NCI-H2107 treated with DMSO at 0.1 percent for 48 hours (cell line): ENCODE data around the gene TEDC2.
A peak's percentile ranks its signal among the peaks of the same experiment; 100 is the strongest.

ENCODE experiments used
- DNase-seq: peaks from one replicate; lab custom pipeline; 2025; ENCODE audit not compliant: unreplicated experiment; lab: John Stamatoyannopoulos, UW

TEDC2 gene

DNA sequence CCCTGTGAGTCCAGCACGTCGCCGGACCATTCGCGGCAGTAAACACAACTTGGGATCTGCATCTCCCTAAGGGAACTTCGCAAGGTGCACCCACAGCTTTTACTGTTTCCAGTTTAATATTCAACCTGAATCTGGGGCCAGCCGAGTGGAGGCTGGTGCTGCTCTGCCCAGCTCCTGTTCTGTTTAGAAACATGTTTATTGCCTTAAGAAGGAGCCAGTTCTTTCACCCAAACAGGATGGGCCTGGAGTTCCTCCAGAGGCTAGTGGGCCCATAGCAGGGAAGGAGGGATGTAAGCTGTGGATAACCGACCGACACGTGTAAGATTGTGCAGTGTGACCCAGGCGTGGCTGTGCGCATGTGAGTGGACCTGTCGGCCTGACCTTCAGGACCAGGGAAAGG, 32.4 kb downstream of the TEDC2 start:
- no peak for DNase-seq

DNA sequence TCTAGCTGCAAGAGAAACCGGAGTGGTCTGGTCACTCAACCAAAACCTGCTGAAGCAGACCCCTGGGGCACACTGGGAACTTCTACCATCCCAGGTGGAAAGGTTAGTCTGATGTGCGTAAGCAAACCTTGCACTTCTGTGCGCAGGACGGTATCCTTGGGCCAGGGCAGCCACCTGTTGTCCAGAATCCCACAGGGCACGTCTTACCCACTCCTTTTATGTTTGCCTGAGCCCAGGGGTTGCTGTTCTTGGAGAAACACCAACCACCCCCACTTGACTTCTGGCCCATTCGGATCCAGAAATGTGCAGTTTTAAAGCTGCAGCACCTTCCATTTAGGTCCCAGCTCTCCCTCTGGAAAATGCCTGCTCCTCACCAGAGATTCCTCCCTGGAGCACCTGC, 33.7 kb downstream of the TEDC2 start:
- no peak for DNase-seq

DNA sequence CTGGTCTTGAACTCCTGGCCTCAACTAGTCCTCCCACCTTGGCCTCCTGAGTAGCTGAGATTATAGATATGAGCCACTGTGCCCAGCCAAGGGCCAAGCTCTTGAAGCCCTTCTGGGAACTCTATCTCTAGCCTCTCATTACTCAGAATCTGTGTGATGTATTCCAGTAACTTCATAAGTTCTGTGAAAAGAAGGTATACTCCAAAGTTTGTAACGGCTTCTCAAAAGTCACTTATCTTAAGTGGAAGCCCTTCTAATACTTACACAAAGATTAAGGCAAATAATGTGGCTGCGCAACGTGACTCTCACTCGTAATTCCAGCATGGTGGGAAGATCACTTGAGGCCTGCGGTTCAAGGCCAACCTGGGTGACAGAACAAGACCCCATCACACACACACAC, 34.7 kb downstream of the TEDC2 start:
- no peak for DNase-seq

DNA sequence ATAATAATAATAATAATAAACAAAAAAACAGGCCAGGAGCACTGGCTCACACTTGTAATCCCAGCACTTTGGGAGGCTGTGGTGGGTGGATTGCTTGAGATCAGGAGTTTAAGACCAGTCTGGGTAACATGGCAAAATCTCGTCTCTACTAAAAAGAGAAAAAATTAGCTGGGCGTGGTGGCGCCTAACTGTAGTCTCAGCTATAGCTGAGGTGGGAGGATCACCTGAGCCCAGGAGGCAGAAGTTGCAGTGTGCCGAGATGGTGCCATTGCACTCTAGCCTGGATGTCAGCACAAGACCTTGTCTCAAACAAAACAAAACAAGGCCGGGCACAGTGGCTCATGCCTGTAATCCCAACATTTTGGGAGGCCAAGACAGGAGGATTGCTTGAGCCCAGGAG, 35.1 kb downstream of the TEDC2 start:
- DNase-seq = no peak

DNA sequence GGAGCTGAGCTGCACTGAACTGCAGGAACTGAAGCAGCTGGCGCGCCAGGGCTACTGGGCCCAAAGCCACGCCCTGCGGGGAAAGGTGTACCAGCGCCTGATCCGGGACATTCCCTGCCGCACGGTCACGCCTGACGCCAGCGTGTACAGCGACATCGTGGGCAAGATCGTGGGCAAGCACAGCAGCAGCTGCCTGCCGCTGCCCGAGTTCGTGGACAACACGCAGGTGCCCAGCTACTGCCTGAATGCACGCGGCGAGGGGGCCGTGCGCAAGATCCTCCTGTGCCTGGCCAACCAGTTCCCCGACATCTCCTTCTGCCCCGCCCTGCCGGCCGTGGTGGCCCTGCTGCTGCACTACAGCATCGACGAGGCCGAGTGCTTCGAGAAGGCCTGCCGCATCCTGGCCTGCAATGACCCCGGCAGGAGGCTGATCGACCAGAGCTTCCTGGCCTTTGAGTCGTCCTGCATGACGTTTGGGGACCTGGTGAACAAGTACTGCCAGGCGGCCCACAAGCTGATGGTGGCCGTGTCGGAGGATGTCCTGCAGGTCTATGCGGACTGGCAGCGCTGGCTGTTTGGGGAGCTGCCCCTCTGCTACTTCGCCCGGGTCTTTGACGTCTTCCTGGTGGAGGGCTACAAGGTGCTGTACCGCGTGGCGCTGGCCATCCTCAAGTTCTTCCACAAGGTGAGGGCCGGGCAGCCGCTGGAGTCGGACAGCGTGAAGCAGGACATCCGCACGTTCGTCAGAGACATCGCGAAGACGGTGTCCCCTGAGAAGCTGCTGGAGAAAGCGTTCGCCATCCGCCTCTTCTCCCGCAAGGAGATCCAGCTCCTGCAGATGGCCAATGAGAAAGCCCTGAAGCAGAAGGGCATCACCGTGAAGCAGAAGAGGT, 36.6 kb downstream of the TEDC2 start:
- no peak for DNase-seq

DNA sequence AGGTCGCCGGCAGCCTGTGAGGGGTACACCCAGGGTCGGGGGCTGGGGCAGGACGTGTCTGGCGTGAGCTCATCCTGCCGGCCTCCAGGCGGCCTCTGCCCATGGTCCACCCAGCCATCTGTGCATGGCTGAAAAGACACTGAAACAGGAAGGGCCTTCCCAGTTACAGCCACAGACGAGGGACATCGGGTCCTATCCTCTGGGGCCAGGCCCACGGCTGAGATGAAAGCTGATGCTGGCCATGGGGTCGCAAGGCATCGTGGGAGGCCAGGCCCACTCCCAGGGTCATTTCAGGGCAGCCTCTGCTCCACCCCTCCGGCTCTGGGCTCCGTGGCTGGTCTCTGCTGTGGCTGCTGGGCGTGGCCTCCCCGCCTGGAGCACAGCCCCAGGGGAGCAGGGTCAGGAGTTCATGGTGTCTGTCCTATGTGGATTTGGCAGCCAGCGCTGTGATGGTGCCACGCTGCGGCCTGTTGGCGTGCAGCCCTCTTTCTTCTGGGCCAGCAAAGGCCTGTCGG, 37.3 kb downstream of the TEDC2 start:
- peak; percentile 82 for DNase-seq

DNA sequence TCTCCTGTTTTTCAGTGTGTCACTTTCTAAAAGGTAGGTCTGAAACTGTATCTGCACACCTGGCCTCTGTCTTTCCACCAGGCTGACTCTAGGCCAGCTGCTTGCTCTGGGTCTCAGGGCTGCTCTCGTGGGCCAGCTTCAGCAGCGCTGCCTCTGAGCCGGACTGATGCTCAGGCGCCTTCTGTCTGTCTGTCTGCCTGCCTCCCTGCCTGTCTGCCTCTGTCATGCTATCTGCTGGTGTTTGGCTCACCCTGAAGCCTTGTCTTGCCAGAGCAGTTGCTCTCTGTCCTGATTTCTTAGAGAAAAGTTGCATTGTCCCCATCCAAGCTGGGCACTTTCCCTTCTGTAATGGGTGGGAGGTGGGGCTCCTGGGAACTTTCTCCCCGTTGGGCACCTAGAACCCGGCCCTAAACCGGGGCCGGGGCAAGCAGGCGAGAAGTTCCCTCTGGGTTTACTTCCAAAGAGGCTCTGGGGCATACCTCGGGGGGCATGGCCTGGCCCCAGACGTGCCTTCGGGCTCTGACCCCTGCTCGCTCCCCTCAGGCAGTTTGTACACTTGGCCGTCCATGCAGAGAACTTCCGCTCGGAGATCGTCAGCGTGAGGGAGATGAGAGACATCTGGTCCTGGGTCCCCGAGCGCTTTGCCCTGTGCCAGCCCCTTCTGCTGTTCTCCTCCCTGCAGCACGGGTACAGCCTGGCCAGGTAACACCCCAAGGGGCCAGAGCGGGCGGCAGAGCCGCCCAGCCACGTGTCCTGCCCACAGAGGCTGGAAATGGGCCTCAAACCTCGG, 38.0 kb downstream of the TEDC2 start:
- DNase-seq = peak; percentile 82

DNA sequence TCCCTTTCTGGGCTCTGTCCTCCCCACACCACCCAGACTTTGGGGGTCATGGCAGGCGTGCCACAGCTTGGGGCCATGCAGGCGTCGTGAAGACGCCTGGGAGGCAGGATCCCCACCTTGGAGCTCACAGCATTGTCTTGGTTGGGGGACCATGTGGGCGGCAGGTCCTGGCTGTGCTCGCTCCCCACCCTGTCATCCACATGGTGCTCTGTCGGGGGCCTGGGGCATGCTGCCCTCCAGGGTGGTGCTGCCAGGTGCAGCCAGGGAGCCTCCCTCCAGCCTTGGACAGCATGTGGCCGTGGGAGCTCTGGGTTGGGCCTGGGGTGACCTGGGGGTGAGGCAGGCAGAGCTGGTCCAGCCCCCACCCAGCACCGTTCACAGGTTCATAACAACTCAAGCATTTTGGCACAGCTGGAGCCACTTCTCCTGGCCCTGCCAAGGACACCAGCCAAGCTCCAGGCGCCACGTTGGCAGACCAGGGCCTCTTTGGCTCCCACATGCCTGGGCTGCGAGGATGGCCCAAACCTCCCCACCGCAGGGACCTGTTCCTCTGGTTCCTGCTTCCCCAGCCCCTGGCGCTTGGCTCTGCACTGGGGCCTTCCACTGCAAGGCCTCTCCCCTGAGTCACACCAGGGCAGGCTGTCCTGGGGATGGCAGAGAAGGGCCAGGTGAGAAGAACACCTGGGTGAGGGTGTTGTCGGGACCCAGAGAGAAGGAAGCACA, 38.8 kb downstream of the TEDC2 start:
- no peak for DNase-seq

DNA sequence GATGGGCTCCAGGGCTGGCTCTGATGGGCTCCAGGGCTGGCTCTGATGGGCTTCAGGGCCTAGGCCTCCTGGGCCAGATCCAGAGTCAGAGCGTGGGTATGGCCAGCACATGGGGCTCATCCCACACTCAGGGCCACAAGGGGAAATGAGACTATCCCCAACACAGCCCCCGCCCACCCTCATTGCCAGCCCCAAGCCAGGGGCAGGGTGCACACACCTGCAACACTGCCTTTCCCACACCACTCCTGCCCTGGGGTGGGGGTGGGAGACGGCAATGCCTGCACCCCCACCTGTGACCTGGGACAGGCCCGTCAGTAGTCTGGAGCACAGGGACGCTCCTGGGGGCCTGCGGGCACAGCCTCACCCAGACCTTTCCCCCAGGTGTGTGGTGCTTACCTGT, 39.5 kb downstream of the TEDC2 start:
- DNase-seq = no peak

DNA sequence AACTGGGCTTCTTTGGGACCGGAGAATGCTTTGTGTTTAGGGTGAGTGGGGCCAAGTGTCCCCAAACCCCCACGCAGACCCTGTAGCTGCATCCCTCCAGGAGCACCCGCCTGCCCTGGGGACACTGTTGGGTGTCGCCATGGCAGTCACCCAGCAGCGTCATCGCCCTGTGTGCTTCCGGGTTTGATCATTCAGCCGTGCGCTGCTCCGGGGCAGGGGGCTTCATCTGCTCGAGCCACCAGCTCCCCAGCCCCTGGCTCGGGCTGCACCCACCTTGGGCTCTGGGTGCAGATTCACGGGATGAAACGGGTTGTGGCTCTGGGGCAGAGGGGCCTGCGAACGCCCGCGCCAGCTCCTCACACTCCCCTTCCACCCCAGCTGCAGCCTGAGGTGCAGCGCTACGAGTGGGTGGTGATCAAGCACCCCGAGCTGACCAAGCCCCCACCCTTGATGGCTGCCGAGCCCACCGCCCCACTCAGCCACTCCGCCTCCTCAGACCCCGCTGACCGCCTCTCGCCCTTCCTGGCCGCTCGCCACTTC, 40.1 kb downstream of the TEDC2 start:
- no peak for DNase-seq

DNA sequence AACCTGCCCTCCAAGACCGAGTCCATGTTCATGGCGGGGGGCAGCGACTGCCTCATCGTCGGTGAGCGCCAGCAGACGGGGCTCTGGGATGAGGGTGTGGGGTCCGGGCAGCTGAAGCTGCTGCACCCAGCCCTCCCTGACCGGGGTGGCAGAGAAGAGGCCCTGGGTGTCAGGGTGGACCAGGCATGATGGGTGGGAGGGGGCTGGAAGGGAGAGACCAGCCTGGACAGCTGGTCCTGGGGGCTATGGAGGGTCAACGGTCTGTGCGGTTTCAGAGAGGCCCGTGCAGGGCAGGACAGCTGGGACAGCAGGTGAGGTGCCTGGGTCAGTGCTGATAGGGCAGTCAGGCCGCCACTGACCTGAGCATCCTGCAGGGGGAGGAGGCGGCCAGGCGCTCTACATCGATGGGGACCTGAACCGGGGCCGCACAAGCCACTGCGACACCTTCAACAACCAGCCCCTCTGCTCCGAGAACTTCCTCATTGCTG, 40.6 kb downstream of the TEDC2 start:
- no peak for DNase-seq

DNA sequence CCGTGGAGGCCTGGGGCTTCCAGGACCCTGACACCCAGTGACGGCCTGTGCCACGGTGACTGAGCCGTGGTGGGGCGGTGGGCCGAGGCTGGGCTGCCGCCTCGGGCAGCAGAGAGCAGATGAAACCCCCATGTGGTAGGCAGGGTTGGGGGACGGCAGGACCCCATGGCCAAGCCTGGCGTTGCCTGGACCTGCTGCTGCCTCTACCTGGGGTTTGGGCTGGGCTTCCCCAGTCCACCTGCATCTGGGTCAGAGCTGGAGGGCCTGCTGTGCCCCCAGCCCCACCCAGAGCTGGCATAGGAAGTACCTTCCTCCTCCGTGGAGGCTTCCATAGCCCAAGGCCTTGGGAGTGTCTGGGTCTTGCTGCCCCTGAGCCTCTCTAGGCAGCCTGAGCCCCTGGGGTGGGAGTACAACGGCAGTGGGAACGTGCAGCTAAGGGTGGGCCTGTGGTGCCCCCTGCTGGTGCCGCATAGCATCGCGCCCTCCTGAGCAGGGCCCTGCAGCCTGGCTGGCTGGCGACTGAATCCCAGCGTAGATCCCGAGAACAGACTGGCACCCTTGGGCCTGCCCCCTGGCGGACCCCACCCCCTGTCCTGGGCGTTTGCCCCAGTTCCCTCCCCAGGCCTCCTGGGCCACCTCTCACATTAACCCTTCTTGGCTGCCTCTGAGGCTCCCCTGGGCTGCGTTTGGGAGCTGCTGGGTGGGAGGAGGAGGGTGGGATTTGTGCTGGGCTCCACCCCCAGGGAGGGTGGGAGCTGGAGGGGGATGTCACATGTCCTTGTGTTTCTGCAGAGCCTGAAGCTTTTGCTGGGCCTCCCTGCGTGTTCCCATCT, 41.2 kb downstream of the TEDC2 start:
- peak; percentile 65 for DNase-seq

DNA sequence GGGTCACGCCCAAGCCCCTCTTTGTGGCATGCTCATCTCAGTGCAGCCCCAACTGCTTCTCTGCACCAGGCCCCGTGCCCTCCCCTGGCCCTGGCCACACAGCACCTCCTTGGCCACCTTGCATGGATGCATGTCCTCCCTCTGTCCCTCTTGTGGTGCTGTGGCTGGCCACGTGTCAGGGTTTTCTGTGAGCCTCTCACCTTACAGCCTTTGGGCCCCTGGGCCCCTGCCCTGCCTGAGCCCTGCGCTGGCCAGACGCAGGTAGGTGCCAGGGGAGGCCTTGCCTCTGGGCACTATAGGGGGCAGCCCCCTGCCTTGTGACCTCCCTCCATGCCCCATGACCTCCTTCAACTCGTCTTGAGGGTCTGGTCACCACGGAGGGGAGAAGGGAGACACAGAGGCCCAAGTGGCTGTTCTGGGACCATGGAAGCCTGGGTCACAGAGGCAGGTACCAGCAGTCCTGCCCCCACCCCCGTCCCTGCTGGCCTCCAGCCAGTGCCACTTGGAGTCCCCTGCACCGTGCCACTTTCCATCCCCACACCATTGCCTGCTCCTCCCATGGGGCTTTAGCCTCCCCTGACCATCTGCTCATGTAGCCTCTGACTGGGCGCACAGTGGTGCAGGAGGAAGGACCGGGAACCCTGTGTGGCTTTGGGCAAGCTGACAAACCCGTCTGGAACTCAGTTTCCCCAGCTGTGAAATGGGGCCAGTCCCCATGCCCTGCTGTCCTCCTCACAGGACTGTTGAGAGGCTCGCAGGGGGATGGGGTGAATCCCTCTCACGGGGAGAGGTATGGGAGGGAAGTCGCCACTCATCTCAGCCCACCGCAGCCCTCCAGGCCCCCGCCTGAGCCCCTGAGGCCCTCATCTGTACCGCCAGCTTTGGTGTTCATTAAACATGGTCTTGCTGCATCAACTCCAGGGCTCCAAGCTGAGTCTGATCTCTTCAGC, 42.3 kb downstream of the TEDC2 start:
- no peak for DNase-seq

DNA sequence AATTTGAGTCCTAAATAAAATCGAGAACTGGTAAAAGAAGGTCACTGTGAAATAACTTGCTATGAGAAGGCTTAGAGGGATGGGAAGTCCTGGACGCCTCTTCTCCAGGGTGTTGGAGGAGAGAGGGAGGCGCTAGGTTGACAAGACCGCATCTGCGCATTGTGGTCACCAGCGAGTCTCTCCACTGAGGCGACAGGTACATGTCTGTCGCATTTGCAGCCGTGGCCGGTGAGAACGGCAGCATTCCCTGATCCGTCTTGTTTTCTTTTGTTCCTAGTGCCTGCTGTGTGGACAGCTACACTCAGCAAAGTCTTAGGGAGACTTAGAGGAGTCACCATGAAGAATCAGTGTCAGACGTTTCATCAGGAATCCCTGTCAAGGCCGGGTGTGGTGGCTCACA, 45.8 kb downstream of the TEDC2 start:
- no peak for DNase-seq

DNA sequence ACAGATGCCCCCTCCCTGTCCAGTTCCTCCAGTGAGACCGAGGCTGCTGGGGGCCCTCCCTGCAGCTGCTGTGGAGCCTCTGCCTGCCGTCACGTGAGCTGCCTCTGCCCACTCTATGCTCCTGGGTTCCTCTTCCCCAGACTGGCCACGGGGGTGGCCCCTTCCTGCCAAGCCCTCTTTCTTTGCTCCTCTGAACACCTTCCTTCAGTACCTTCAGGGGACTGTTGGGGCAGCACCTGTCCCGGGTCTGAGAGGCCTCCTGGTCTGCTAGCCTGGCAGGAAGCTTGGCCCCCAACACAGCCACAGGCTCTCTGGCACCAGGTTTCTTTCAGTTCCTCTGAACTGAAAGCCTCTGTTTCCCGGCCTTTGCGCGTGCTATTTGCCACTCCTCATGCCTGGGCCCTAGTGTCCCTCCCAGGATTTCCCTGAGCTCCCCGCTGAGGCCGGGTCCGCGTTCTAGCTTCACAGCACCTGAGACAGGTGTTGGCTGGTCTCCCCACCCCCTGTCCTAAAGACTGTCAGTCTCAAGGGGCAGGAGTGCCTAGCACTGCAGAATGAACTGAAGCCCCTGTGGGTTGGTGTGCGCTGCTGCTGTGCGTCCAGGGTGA, 47.2 kb downstream of the TEDC2 start:
- no peak for DNase-seq

DNA sequence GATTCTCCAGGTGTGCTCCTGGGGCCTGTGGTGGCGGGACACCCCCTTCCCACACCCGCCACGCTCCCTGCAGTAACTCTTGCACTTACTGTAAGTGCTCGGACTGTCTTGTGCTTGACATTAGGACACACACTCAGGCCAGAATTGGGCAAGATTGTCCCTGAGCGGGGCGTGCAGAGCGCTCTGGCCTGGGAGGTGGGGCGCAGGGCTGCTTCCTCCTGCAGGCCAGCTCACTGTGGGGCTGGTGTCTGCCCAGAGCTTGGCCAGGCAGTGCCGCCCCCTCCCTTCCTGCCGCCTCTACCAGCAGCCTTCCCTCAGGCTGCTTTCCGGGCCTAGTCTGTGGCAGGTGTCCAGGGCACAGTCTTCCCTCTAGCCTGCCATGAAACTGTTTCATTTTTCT, 47.8 kb downstream of the TEDC2 start:
- DNase-seq = no peak

DNA sequence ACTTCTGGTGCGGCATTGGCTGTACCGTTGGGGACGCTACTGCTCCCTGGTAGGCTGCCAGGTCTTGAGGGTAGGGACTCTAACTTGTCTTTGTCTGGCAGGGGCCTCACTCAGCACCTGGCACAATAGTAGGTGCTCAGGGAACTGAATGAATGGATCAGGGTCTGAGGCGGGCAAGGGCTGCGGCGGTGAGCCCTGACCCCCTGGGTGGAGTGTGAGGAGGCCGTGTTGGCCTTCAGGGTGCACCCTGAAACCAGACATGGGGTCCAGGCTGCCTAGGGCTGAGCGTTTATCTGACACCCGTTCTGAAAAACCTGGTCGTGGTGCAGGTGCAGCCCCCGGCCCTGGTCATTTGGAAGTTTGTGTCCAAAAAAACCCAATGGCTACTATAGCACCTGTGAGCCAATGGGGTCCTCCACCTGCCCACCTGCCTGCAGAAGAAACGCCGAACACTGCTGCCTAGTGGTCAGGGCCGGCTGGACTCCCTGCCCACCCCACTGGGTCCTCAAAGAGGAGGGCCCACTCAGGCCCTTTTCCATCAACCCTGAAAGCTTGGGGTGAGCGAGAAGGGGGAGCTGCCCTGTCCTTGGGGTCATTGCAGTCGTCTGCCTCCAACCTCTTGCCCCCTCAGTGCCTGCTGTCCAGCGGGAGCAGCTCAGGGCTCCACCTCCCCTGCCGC, 49.0 kb downstream of the TEDC2 start:
- DNase-seq = no peak
